ENCODE measurements around the gene COL4A4. TPM values are rescaled to one million over a fixed set of nuclear protein-coding genes. Genes with fewer than 3 reads are reported as not detected.
"Not testable (repeated sequence)": the region's sequence is repeated elsewhere in the genome, so short reads cannot be mapped to it uniquely, and the experiment has no call there.

Gene COL4A4
- total RNA-seq, 1 donor from 2014 or later, result 2.1 TPM

DNA sequence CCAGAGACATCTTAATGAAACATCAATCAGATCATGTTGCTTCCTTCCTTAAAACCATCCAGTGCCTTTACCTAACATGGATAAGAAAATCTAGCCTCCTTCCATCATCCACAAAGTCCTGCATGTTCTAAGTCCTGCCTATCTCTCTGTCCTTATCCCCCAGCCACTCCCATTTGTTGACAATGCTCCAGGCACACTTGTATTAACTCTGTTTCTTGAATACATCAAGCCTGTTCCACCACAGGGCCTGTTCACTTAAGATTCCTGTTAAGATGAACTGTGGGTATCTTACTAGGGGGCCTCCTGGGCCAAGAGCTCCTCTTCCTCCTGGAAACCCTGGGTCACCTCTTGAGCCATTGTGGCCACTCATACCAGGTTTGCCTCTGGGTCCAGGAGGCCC lies 45.7 kb downstream of the COL4A4 start:
- DNase-seq (ENCODE audit: low spot score), result no peak
- ATAC-seq, result no peak

DNA sequence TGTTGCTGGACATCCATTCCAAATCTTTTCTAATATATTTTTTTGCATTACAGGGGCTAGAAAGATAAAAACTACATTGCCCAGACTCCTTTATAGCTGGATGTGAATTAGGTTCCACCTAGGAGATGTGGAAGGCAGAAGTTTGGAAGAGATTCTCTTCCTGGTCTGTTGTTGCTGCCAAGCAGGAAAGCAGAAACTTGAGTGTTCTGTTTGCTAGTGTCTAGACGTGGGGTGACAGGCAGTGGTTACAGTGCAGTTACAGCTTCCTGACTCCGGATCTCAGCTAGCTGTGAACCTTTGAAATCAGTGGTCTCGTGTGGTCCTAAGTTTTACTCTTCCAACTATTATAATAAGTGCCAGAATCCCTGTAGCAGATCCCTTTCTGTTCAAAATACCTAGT lies 46.2 kb downstream of the COL4A4 start:
- ATAC-seq, result no peak
- no peak for DNase-seq (ENCODE audit: low spot score)

DNA sequence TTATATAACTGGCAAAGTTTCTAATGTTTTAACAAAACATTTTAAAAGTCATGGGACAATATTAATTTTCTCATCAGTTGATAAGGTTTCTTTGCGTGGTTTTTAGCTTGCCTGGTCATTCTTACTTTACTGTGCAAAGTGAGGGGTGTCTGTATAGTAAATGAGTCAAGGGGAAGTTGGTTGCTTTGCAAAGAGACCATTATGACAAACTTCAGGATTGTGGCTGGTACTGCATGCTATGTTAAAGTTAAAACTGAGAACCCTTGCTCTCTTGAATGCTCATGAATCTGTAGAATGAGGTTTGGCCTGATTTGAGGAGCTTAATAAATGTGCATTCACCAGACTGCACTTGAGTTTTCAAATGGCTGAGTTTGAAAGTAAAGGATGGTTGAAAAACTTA lies 47.0 kb downstream of the COL4A4 start:
- DNase-seq (ENCODE audit: low spot score), result no peak
- ATAC-seq, result no peak

DNA sequence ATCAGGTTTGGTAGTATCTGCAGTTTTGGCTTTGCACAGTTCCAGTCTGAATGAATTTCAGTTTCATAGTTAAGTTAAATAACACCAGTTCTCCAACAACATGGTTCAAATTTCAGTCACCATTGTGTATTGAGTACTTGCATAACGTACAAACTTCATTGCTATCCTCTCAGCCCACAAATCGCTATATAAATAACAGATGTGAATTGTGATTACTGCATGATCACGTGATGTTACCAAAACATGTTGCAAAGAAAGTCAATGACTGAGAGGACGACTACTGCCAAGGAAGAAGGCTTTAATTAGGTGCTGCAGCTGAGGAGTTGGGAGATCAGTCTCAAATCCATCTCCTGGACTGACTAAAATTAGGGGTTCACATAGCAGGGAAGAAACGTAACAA lies 48.2 kb downstream of the COL4A4 start:
- no peak for ATAC-seq
- no peak for DNase-seq (ENCODE audit: low spot score)

DNA sequence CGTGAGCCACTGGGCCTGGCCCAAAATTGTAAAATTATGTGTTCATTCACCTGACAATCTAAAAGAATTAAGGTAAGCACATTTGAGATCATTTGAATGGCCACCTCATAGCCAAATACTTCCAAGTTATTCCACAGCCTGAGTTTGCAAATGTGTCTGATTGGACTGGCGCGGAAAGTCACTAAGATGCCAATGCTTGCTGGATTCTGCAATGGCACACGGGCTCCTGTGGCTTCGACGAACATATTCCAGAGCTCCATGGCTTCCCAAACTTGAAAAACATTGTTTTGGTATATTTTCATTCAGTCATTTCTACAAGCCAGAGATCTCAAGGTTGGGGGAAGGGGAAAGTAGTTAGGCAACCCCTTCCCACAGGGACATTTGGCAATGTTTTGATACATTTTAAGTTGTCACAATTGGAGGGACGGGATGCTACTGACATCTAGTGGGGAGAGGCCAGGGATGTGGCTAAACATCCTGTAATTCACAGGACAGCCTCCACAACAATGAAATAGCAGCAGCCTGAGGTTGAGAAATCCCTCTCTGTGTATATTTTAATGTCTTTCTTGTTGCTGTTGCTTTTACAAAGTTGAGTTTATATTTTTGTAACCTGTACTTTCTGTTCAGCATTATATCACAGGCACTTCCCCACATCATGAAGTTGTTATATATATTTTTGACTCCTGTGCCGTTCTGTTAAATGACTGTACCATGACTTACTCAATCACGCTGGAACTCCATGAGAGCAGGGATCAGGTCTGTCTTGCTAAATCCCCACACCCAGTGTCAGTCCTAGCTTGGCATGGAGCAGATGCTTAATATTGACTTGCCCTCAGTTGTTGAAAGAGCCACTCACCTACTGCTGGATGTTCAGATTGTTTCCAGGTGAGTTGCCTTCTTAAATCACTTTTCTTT lies 56.9 kb downstream of the COL4A4 start:
- DNase-seq (ENCODE audit: low spot score), result peak; percentile 55
- ATAC-seq, result peak; percentile 99

DNA sequence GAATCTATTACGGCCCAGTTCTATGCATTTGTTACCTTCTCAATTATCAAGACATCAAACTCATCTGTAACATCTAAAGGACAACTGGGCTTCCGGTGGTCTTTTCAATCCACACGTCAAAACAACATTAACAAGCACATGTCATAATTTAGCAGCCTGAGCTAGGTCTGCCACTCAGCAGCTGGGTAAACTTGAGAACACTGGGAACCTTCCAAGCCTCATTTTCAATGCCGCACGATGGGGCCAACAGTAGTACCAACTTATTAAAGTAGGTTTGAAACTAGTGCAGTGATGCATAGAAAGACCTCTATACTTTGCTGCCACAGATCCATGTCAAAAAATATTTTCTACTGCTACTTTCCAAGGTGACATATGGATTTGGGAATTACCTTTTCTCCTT lies 60.4 kb downstream of the COL4A4 start:
- ATAC-seq (no peak), DNase-seq (ENCODE audit: low spot score) (no peak)

DNA sequence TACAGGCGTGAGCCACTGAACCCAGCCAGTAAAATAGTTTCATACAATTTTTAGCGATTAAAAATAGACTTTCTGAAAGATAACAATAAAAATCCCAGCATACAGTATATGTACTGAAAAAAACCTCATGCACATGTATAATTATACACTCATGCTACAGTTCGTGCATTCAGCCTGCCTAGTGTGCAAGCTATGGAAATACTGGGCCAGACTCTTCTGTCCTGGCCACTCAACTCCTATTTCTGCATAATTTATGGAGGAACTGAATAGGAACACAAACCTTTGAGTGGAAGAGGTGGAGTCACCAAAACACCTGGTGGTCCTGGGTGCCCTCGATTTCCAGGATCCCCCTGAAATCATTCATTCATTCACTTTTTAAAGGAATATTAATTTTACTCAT lies 64.7 kb downstream of the COL4A4 start:
- no peak for DNase-seq (ENCODE audit: low spot score)
- no peak for ATAC-seq

DNA sequence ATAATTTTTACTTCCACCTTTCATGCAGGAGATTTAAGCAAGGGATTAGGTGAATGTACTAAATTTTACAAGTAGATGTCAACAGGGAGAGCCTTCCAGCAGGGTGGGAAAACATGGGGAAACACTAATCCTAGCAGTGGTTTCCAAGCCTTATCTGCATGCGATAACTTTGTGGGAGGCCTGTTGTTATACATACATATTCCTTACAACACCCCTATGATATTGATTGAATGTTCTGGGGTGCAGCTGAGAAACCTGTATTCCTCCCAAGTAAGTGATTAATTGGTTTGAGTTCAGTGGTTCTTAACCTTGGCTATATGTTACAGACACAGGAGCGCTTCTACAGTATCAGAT lies 65.9 kb downstream of the COL4A4 start:
- DNase-seq (ENCODE audit: low spot score) (no peak), ATAC-seq (no peak)

DNA sequence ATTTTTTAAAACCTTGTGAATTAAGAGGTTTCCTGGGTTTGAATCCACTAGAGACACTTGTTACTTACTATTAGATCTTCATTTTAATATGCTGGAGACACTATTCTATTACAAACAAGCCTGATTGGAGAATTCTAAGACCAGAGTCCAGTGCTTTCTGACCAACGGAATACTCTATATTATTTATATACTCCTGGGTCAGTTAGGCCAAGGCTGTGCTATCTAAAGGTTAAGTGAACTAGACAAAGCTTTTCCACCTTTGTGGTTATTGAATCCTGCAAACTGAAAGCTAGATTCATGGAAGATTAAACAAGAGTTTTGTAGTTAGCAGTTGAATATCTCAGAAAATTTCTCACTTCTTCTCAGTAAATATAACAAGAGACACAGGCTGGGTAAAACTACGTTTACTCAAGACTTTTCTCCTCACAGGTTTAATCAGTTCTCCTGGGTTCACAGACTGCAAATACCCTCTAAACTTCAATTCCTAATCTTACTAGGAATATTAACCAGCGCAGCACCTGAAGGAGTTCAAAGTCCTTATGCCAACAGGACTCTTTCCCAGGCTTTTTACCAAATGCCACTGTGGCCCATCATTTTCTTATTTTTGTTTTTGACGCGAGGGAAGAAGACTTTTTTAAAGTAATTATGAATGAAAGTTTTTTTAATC lies 66.4 kb downstream of the COL4A4 start:
- no peak for ATAC-seq

DNA sequence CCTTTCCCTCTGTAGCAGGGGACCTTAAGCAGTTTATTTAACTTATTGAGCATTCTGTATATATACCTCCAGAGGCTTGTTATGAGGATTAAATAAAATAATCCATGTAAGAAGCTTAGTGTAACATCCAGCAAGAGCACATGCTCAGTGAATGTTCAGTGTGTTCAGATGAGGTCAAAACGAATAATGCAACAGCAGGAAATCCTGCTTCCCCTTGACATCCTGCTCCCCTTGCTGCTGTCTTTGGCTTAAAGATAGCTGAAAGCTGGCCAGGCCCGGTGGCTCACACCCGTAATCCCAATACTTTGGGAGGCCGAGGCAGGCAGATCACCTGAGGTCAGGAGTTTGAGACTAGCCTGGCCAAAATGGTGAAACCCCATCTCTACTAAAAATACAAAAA lies 68.7 kb downstream of the COL4A4 start:
- no peak for DNase-seq (ENCODE audit: low spot score)
- no peak for ATAC-seq

More for the DNA sequence above, 66.4 kb downstream of the COL4A4 start:
- DNase-seq (ENCODE audit: low spot score), result no peak

DNA sequence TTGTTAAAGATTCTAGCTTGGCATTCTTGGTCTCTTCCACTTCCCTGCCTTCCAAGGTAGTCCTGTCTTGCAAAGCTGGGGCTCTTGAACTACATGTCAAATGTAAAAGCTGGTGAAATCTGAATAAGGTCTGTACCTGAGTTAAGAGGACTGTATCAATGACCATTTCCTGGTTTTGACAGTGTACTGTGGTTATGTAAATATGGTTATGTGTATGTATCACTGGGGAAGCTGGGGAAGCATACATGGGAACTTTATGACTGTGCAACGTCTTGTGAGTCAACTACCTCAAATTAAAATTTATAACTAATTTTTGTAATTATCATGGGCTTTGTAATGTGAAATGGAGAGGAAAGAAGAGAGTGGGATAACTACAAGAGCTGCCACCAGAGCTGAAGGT lies 81.7 kb downstream of the COL4A4 start:
- DNase-seq (ENCODE audit: low spot score) (no peak), ATAC-seq (no peak)

DNA sequence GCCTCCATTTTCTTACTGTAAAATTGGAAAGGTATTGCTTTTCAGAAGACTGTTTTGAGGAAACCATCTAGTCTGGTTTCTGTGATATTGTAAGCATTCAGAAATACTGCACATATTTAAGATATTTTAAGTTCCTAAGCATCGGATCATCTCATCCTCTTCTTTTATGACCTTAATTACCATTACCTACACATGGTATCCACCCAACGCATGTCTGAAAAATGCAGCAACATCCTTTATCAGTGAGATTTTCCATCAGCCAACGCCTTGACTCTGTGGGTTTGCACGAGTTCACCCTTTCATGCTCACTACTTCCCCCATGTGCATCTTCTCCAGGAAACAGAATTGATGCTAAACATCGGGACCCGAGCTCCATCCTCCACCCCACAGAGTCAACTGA lies 84.3 kb downstream of the COL4A4 start:
- no peak for ATAC-seq
- no peak for DNase-seq (ENCODE audit: low spot score)

DNA sequence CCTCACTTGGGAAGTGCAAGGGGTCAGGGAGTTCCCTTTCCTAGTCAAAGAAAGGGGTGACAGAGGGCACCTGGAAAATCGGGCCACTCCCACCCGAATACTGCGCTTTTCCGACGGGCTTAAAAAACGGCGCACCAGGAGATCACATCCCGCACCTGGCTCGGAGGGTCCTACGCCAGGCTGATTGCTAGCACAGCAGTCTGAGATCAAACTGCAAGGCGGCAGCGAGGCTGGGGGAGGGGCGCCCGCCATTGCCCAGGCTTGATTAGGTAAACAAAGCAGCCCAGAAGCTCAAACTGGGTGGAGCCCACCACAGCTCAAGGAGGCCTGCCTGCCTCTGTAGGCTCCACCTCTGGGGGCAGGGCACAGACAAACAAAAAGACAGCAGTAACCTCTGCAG lies 98.9 kb downstream of the COL4A4 start:
- DNase-seq (ENCODE audit: low spot score); ATAC-seq: not testable (repeated sequence)

DNA sequence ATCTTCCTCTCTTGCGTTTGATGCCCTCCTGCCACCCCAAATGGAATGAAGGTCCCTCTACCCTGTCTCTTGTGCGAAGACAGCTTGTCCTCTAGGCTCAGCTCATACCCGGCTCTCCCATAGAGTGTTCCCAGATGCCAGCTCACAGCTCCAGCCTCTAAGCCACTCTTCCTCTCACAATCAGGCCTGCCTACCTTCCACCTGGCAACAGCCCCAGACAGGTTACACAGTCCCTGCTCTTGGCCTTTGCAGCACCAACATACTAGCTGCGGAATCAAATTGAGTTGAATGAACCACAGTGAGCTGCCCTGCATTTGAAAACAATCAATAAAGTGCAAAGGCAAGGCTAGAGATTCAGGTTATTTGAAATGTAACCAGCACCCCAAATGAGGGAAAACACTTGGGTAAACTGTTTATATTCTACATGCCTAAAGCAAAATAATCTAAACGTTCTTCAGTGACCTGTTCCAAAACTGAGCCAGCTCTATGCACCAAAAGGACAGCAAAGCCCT lies 105.1 kb downstream of the COL4A4 start:
- DNase-seq (ENCODE audit: low spot score) (peak; percentile 67), ATAC-seq (peak; percentile 97)

DNA sequence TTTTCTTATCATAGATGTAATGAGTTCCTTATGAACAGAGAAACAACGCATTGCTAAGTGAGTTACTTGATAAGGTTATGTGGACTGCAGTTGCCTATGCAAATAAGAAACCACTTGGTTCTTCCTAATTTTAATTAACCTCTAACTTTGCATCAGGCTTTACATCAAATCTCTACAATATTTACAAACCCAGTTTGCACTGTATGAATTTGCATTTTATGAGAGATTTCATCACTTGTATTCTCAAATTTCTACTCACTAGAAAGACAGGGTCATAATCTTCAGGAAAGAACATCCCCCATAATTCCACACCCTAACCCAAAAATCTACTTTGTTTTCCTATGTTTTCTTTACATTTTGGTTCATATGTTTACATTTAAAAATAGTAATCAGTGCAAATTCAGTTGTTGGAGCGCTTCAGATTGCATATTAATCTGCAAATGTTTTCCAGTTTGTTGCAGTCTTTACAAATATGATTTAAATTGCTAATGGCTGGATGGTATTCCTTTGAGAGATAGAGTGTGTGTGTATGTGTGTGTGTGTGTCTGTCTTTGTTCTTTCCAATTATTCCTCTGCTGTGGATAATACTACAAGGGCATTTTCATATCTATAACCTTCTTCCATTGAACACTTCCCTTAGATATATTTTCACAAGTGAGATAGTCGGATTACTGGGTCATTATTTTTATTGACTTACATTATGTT lies 106.1 kb downstream of the COL4A4 start:
- no peak for DNase-seq (ENCODE audit: low spot score)
- no peak for ATAC-seq

DNA sequence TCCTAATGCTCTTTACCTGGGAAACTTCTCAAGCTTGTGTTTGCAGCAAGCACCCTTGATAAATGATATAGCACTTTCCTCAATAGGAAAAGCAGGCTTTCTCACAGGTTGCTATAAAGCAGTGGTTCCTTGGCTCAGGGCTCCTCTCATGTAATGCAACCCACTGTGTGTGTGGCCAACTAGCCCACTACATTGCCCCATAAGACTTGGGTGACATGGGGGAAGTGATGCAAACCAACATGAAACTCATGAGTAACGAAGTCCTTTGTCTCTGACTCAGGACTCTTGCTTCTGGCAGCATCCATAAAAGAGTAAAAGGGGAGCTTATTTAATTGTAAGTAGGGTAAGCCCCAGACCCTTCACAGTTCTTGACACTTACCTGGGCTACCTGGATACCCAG lies 106.9 kb downstream of the COL4A4 start:
- DNase-seq (ENCODE audit: low spot score) (no peak), ATAC-seq (no peak)

DNA sequence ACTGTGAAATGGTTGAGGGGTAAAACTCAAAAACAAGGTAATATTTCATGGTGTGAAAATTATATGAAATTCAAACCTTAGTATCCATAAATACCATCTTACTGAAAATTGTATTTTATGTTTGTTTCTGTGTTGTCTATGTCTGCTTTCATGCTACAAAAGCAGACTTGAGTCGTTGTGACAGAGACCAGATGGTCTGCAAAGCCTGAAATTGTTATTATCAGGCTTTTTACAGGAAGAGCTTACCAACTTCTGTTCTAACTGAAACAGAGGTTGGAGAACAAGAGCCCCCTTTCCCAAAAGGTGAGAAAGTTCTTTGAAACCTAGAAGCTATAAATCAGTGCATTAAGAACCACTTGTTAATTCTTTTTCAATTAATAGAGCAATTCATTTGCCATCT lies 110.0 kb downstream of the COL4A4 start:
- DNase-seq (ENCODE audit: low spot score) (no peak), ATAC-seq (no peak)

DNA sequence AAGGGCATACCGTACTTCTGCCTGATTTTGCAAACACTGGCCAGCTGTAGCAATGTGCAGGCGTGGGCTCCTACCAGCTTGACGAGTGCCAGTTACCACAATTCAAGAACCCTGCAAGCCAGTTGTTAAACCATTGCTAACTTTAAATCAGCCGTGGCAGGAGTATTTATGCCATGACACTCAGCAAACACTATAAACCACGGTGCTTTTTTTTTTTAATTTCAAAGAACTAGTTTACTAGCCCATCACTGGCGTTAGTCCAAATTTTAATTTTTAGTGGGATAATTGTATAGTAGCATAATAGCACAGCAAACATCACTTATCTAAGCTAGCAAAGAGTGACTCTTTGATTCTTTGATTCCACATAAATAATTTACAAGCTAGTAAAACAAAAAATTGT lies 111.1 kb downstream of the COL4A4 start:
- ATAC-seq (no peak), DNase-seq (ENCODE audit: low spot score) (no peak)

DNA sequence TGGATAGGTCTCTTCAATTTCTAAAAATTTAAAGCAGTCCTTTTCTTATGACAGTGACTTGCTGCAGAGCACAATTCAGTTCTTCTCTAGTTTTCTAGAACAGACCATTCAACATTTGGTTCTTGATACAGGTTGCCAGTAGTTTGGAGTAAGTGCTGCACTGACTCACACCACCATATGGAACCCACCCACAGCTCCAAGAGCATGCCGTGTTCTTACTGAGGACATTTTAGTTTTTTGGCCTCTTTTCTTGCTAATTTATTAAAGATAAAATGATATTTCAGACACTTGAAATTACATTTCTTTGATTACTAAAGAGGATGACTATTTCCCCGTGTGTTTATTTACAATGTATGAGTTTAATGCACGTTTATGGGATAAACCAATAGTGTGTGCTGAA lies 120.0 kb downstream of the COL4A4 start:
- ATAC-seq (no peak), DNase-seq (ENCODE audit: low spot score) (no peak)

DNA sequence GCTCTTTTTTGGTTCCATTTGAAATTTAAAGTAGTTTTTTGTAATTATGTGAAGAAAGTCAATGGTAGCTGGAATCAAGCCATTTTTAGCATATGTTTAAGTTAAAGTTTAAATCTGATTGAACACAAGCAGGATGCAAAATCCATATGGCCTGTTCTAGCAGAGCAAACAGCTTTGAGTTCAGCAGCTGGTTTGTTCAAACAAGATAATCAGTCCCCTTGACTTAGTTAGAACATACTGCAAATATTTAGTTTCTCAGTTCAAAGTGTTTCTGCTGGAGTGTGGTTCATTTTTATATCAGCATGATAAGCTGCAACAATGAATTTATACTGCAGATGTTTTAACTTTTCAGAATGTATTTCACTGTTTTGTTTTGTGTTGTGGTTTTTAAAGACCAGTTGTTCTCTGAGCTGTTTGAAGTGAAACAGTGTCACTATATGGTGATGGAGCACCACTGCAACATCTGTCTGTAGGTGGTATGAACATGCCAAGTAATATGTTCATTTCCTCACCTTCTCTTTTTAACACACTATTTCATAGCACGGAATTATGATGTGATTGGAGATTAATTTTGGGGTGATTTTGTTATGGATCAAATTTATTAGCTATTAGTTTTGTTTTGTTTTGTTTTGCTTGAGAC lies 125.3 kb downstream of the COL4A4 start:
- DNase-seq (ENCODE audit: low spot score) (no peak), ATAC-seq (peak; percentile 38)

DNA sequence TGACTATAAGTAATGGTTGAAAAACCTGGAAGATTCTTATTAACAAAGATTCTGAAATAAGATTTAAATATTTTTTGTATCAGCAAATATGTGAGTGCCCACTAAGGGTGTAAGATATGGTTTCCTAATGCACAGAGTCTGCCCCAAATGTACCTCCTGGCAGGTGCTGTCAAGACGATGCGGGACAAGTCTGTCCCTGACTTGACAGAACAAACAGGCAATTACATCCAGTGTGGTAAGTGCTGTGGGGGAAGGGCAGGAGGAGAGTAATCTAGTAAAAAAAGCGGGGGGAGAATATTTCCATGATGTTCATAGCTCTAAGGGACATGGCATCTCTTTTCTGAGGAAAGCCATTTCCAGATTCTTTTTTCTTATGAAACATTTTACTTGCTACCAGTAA lies 127.5 kb downstream of the COL4A4 start:
- DNase-seq (ENCODE audit: low spot score) (no peak), ATAC-seq (no peak)

All from left lobe of liver (tissue), 2 donors.